Measurements from ENCODE around the gene ZNF827. TPM values are rescaled to one million over a fixed set of nuclear protein-coding genes. Genes with fewer than 3 reads are reported as not detected.

The ZNF827 gene
- total and polyA plus RNA-seq, 8 donors, result 3.8 to 13.8 (median 5.1) TPM

DNA sequence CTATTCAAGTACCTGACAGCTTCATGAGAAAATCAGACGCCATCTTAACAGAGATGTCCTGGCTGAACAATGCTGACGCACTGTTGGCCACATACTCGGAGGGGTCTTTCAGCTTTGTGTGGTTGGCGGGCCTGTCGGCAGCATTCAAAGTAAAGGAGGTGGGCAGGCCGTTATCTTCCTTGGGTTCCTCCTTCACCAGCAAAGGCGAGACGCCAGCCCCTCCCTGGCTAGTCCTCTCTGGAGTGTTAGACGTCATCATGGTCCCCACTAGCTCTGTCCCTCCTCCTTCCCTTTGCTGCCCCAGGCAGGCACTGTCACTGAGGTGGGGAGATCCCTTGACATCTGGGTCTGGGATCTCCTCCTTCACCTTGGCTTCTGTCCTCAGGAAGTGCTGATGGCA, 53.0 kb downstream of the ZNF827 start:
- Histone ChIP-seq H3K36me3 (no peaks in the 10 kb centered on the region), H3K4me1 (peaks cover 0 to 3% (median 0%) of the 10 kb centered on the region in 3 donors), H3K27ac (no peak overlapping the region), H3K27me3 (no peaks in the 10 kb centered on the region), H3K9me3 (no peaks in the 10 kb centered on the region), H3K4me3 (no peak overlapping the region)
- intact Hi-C loops (cut with DNase I), result no loop called here
- 94 to 95% methylated on average over 9 of the region's 9 CpGs for WGBS, 2 donors
- TF ChIP-seq CTCF (IDR thresholded peaks at IDR 0.05), result no peak
- no peak for FAIRE-seq
- DNase-seq, result no peak
- ATAC-seq, result no peak

GRCh38 chr4:145884775-145885174, 53.8 kb downstream of the ZNF827 start:
- no peak overlapping the region for H3K4me3 ChIP-seq
- H3K27me3 ChIP-seq, result no peaks in the 10 kb centered on the region
- 97 to 98% methylated on average over 1 of the region's 1 CpG for WGBS, 2 donors
- H3K9me3 ChIP-seq, result no peaks in the 10 kb centered on the region
- H3K36me3 ChIP-seq, result no peaks in the 10 kb centered on the region
- no peak overlapping the region for H3K27ac ChIP-seq
- ATAC-seq (no peak), FAIRE-seq (peak; percentile 17), DNase-seq (no peak)
- intact Hi-C loops (cut with DNase I), result no loop called here
- peaks cover 0 to 3% (median 0%) of the 10 kb centered on the region in 3 donors for H3K4me1 ChIP-seq
- no peak for TF ChIP-seq CTCF (IDR thresholded peaks at IDR 0.05)

GRCh38 chr4:145883101-145883694, 55.4 kb downstream of the ZNF827 start:
- ATAC-seq (no peak), FAIRE-seq (no peak), DNase-seq (no peak)
- intact Hi-C loops (cut with DNase I), result no loop called here
- H3K36me3 ChIP-seq, result no peaks in the 10 kb centered on the region
- H3K4me1 ChIP-seq, result peaks cover 0 to 3% (median 0%) of the 10 kb centered on the region in 3 donors
- WGBS, 2 donors, result 90 to 91% methylated on average over 4 of the region's 4 CpGs
- peak overlapping the region in 1 of 4 donors; percentile 63 for H3K27ac ChIP-seq
- no peaks in the 10 kb centered on the region for H3K9me3 ChIP-seq
- H3K4me3 ChIP-seq, result no peak overlapping the region
- H3K27me3 ChIP-seq, result no peaks in the 10 kb centered on the region
- TF ChIP-seq CTCF (IDR thresholded peaks at IDR 0.05), result no peak

DNA sequence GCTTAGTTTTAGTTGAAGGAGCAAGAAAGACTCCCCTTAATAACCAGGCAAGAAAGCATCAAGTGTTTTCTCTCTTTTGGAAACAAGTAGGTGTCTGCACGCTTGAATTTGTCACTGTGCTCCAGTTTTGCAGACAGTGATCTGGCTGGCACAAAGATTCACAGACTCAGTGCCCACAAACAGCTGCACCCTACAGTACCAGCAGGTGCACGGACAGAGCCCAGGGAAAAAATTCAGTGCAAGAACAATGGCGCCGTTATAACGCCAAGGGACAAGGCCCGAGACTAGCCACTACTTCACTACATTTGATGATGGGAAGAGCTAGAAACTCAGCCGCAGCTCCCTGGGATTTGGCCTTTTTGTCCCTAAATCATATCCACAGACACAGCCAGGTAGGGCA, 56.0 kb downstream of the ZNF827 start:
- no peak for ATAC-seq
- no peak for FAIRE-seq
- 94 to 96% methylated on average over 7 of the region's 7 CpGs for WGBS, 2 donors
- no peak for TF ChIP-seq CTCF (IDR thresholded peaks at IDR 0.05)
- intact Hi-C loops (cut with DNase I), result no loop called here
- no peak for DNase-seq
- peaks cover 0 to 3% (median 0%) of the 10 kb centered on the region in 3 donors for H3K4me1 ChIP-seq
- H3K27ac ChIP-seq, result peak overlapping the region in 2 of 4 donors; percentile 57 to 63
- no peak overlapping the region for H3K4me3 ChIP-seq
- no peaks in the 10 kb centered on the region for H3K36me3 ChIP-seq
- no peaks in the 10 kb centered on the region for H3K27me3 ChIP-seq
- no peaks in the 10 kb centered on the region for H3K9me3 ChIP-seq

GRCh38 chr4:145881989-145882388, 56.6 kb downstream of the ZNF827 start:
- Histone ChIP-seq H3K4me3 (no peak overlapping the region), H3K36me3 (no peaks in the 10 kb centered on the region), H3K9me3 (no peaks in the 10 kb centered on the region), H3K4me1 (peaks cover 0 to 3% (median 0%) of the 10 kb centered on the region in 3 donors), H3K27me3 (no peaks in the 10 kb centered on the region), H3K27ac (peak overlapping the region in 2 of 4 donors; percentile 57 to 63)
- DNase-seq (peak; percentile 66 to 84 (median 75)), FAIRE-seq (no peak), ATAC-seq (peak; percentile 97 to 99 (median 98))
- intact Hi-C loops (cut with DNase I), result no loop called here
- no peak for TF ChIP-seq CTCF (IDR thresholded peaks at IDR 0.05)
- WGBS, 2 donors, result 35 to 44% methylated on average over 8 of the region's 8 CpGs
